ENCODE measurements around the gene MAP3K20. TPM values are rescaled to one million over a fixed set of nuclear protein-coding genes. Genes with fewer than 3 reads are reported as not detected.

Gene MAP3K20
- total RNA-seq, 1 experiment from 2014 or later: 40.0 TPM

- no peak for TF ChIP-seq EZH2 (IDR thresholded peaks at IDR 0.05; ENCODE audit: borderline replicate concordance, low read depth, low read length, poor library complexity, severe bottlenecking)
- no peak for TF ChIP-seq CTCF (conservative IDR thresholded peaks at IDR 0.05; ENCODE audit: low read depth, low read length)
- no peak for DNase-seq (ENCODE audit: low spot score)
- H3K36me3 ChIP-seq (ENCODE audit: insufficient read depth, low read length, poor library complexity, severe bottlenecking): peaks cover 14% of the 10 kb centered on the region
- H3K27me3 ChIP-seq (replicated peaks; ENCODE audit: insufficient read depth, low read depth, low read length, poor library complexity): no peaks in the 10 kb centered on the region
- no peaks in the 10 kb centered on the region for H3K9me3 ChIP-seq (ENCODE audit: low read depth, low read length, poor library complexity, severe bottlenecking)
- ChIA-PET CTCF (no interaction called here), POLR2A (ENCODE audit: low non-redundant PET) (no interaction called here)
- no peak overlapping the region for H3K4me3 ChIP-seq (ENCODE audit: low read depth, low read length, poor library complexity, severe bottlenecking)
- H3K4me1 ChIP-seq (ENCODE audit: insufficient read depth, low read length, poor library complexity, severe bottlenecking): peaks cover 7% of the 10 kb centered on the region
- BruUV-seq (replicated peaks): no TSS peak
- intact Hi-C loops (cut with micrococcal nuclease; ENCODE audit: unreplicated experiment): no loop called here
- no peak overlapping the region for H3K27ac ChIP-seq (ENCODE audit: low read depth, low read length, poor library complexity, severe bottlenecking)
Observed at GRCh38 chr2:173199294-173199693, 123.6 kb downstream of the MAP3K20 start.

GRCh38 chr2:173202570-173202969 is 126.9 kb downstream of the MAP3K20 start:
- TF ChIP-seq CTCF (conservative IDR thresholded peaks at IDR 0.05; ENCODE audit: low read depth, low read length): no peak
- TF ChIP-seq EZH2 (IDR thresholded peaks at IDR 0.05; ENCODE audit: borderline replicate concordance, low read depth, low read length, poor library complexity, severe bottlenecking): no peak
- Histone ChIP-seq H3K27ac (ENCODE audit: low read depth, low read length, poor library complexity, severe bottlenecking) (no peak overlapping the region), H3K9me3 (ENCODE audit: low read depth, low read length, poor library complexity, severe bottlenecking) (no peaks in the 10 kb centered on the region), H3K4me3 (ENCODE audit: low read depth, low read length, poor library complexity, severe bottlenecking) (no peak overlapping the region), H3K27me3 (replicated peaks; ENCODE audit: insufficient read depth, low read depth, low read length, poor library complexity) (no peaks in the 10 kb centered on the region), H3K36me3 (ENCODE audit: insufficient read depth, low read length, poor library complexity, severe bottlenecking) (peaks cover 14% of the 10 kb centered on the region), H3K4me1 (ENCODE audit: insufficient read depth, low read length, poor library complexity, severe bottlenecking) (no peaks in the 10 kb centered on the region)
- DNase-seq (ENCODE audit: low spot score): no peak
- ChIA-PET POLR2A (ENCODE audit: low non-redundant PET) (no interaction called here), CTCF (no interaction called here)
- intact Hi-C loops (cut with micrococcal nuclease; ENCODE audit: unreplicated experiment): no loop called here
- no TSS peak for BruUV-seq (replicated peaks)

GRCh38 chr2:173204316-173204715 is 128.7 kb downstream of the MAP3K20 start:
- Histone ChIP-seq H3K27ac (ENCODE audit: low read depth, low read length, poor library complexity, severe bottlenecking) (no peak overlapping the region), H3K4me3 (ENCODE audit: low read depth, low read length, poor library complexity, severe bottlenecking) (no peak overlapping the region), H3K36me3 (ENCODE audit: insufficient read depth, low read length, poor library complexity, severe bottlenecking) (peaks cover 4% of the 10 kb centered on the region), H3K27me3 (replicated peaks; ENCODE audit: insufficient read depth, low read depth, low read length, poor library complexity) (no peaks in the 10 kb centered on the region), H3K4me1 (ENCODE audit: insufficient read depth, low read length, poor library complexity, severe bottlenecking) (no peaks in the 10 kb centered on the region), H3K9me3 (ENCODE audit: low read depth, low read length, poor library complexity, severe bottlenecking) (no peaks in the 10 kb centered on the region)
- BruUV-seq (replicated peaks): no TSS peak
- CTCF ChIA-PET: no interaction called here
- intact Hi-C loops (cut with micrococcal nuclease; ENCODE audit: unreplicated experiment): no loop called here
- POLR2A ChIA-PET (ENCODE audit: low non-redundant PET): no interaction called here
- DNase-seq (ENCODE audit: low spot score): peak; percentile 28
- no peak for TF ChIP-seq EZH2 (IDR thresholded peaks at IDR 0.05; ENCODE audit: borderline replicate concordance, low read depth, low read length, poor library complexity, severe bottlenecking)
- no peak for TF ChIP-seq CTCF (conservative IDR thresholded peaks at IDR 0.05; ENCODE audit: low read depth, low read length)

Measured in A673 (cell line).